ENCODE results near the gene MYPN. TPM values are rescaled to one million over a fixed set of nuclear protein-coding genes. Genes with fewer than 3 reads are reported as not detected.

Gene MYPN
- total and polyA plus RNA-seq, 2 donors (not counting 1 experiment from before 2014, with no cell fraction given) = not detected

- ChIA-PET POLR2A (no interaction called here), CTCF (no interaction called here)
- Histone ChIP-seq H2AFZ (ENCODE audit: insufficient read depth, low read depth, low read length, poor library complexity, severe bottlenecking) (no peak overlapping the region), H3K9ac (ENCODE audit: low read length) (no peak overlapping the region), H3K79me2 (ENCODE audit: control insufficient read depth, insufficient read depth, low read length) (no peaks in the 10 kb centered on the region), H3K4me3 (ENCODE audit: control extremely low read depth in 1 of 5, extremely low read depth in 1 of 5, insufficient read depth in 1 of 5, low read depth in 2 of 5, low read length in 4 of 5) (no peak overlapping the region), H3K36me3 (replicated peaks in 1 of 2; ENCODE audit: control extremely low read depth in 1 of 2, control insufficient read depth in 1 of 2, extremely low read depth in 1 of 2, insufficient read depth in 2 of 2, low read length in 1 of 2) (no peaks in the 10 kb centered on the region), H3K4me2 (replicated peaks; ENCODE audit: low read depth, low read length, poor library complexity, severe bottlenecking) (no peak overlapping the region), H3K27ac (ENCODE audit: low read length in 2 of 2) (no peak overlapping the region), H3K4me1 (ENCODE audit: control insufficient read depth in 2 of 2, insufficient read depth in 2 of 2, low read length in 2 of 2) (no peaks in the 10 kb centered on the region), H3K9me3 (ENCODE audit: control extremely low read depth in 1 of 3, control insufficient read depth in 2 of 3, insufficient read depth in 1 of 3, low read length in 2 of 3) (no peaks in the 10 kb centered on the region), H4K20me1 (ENCODE audit: control insufficient read depth, insufficient read depth, low read length, poor library complexity, severe bottlenecking) (no peaks in the 10 kb centered on the region), H3K27me3 (replicated peaks in 1 of 4; ENCODE audit: control extremely low read depth in 1 of 4, control insufficient read depth in 3 of 4, insufficient read depth in 4 of 4, low read length in 3 of 4) (peaks cover 0 to 6% (median 1%) of the 10 kb centered on the region in 4 experiments)
- no peaks in the 10 kb centered on the region for H3K9me3 Mint-ChIP-seq (ENCODE audit: insufficient read depth)
- no peaks in the 10 kb centered on the region for H3K27me3 Mint-ChIP-seq
- TF ChIP-seq EZH2 (IDR thresholded peaks at IDR 0.05; ENCODE audit: borderline replicate concordance, insufficient read depth, low read depth, low read length, poor library complexity, severe bottlenecking) = no peak
- no peak for TF ChIP-seq CTCF (IDR thresholded peaks at IDR 0.05)
- DNase-seq (no peak), ATAC-seq (ENCODE audit: low read depth) (no peak)
- no peaks in the 10 kb centered on the region for H3K4me1 Mint-ChIP-seq
- 100% methylated on average over 2 of the region's 5 CpGs for WGBS (ENCODE audit: insufficient coverage)
- H3K27ac Mint-ChIP-seq = no peak overlapping the region
- intact Hi-C loops (cut with micrococcal nuclease) = no loop called here
- H3K4me3 Mint-ChIP-seq = no peak overlapping the region
Measured at GRCh38 chr10:68239069-68239468, 129.8 kb downstream of the MYPN start.

- Mint-ChIP-seq H3K9me3 (ENCODE audit: insufficient read depth) (no peaks in the 10 kb centered on the region), H3K27ac (no peak overlapping the region), H3K4me3 (no peak overlapping the region), H3K27me3 (no peaks in the 10 kb centered on the region), H3K4me1 (no peaks in the 10 kb centered on the region)
- Histone ChIP-seq H3K4me1 (ENCODE audit: control insufficient read depth in 2 of 2, insufficient read depth in 2 of 2, low read length in 2 of 2) (no peaks in the 10 kb centered on the region), H2AFZ (ENCODE audit: insufficient read depth, low read depth, low read length, poor library complexity, severe bottlenecking) (no peak overlapping the region), H3K4me3 (ENCODE audit: control extremely low read depth in 1 of 5, extremely low read depth in 1 of 5, insufficient read depth in 1 of 5, low read depth in 2 of 5, low read length in 4 of 5) (no peak overlapping the region), H4K20me1 (ENCODE audit: control insufficient read depth, insufficient read depth, low read length, poor library complexity, severe bottlenecking) (no peaks in the 10 kb centered on the region), H3K27ac (ENCODE audit: low read length in 2 of 2) (no peak overlapping the region), H3K36me3 (replicated peaks in 1 of 2; ENCODE audit: control extremely low read depth in 1 of 2, control insufficient read depth in 1 of 2, extremely low read depth in 1 of 2, insufficient read depth in 2 of 2, low read length in 1 of 2) (no peaks in the 10 kb centered on the region), H3K9ac (ENCODE audit: low read length) (no peak overlapping the region), H3K27me3 (replicated peaks in 1 of 4; ENCODE audit: control extremely low read depth in 1 of 4, control insufficient read depth in 3 of 4, insufficient read depth in 4 of 4, low read length in 3 of 4) (peaks cover 0 to 3% (median 0%) of the 10 kb centered on the region in 4 experiments), H3K79me2 (ENCODE audit: control insufficient read depth, insufficient read depth, low read length) (no peaks in the 10 kb centered on the region), H3K4me2 (replicated peaks; ENCODE audit: low read depth, low read length, poor library complexity, severe bottlenecking) (no peak overlapping the region), H3K9me3 (ENCODE audit: control extremely low read depth in 1 of 3, control insufficient read depth in 2 of 3, insufficient read depth in 1 of 3, low read length in 2 of 3) (no peaks in the 10 kb centered on the region)
- ATAC-seq (ENCODE audit: low read depth) (no peak), DNase-seq (no peak)
- intact Hi-C loops (cut with micrococcal nuclease) = no loop called here
- no peak for TF ChIP-seq EZH2 (IDR thresholded peaks at IDR 0.05; ENCODE audit: borderline replicate concordance, insufficient read depth, low read depth, low read length, poor library complexity, severe bottlenecking)
- ChIA-PET CTCF (no interaction called here), POLR2A (no interaction called here)
- 76% methylated on average over 4 of the region's 5 CpGs for WGBS (ENCODE audit: insufficient coverage)
Measured at GRCh38 chr10:68239596-68240150, 130.4 kb downstream of the MYPN start.

All from B cell (primary cell).